Endothelial cell of umbilical vein (primary cell): Measurements from ENCODE around the gene PLXNA4.

Experiments
- EZH2 ChIP-seq: IDR thresholded peaks from 2 replicates; pipeline ENCODE4 v1.6.1; 2012; ENCODE audit warnings: borderline replicate concordance, low read depth, mild to moderate bottlenecking, moderate library complexity, low read length, inconsistent platforms; ENCODE audit not compliant: severe bottlenecking
- FOS ChIP-seq: IDR thresholded peaks from 2 replicates; pipeline ENCODE4 v1.6.1; 2011; ENCODE audit warnings: mild to moderate bottlenecking, low read length, moderate library complexity, borderline replicate concordance; ENCODE audit not compliant: insufficient read depth
- GATA2 ChIP-seq: IDR thresholded peaks from 2 replicates; pipeline ENCODE4 v1.7.0; 2011; ENCODE audit warnings: low read depth, mild to moderate bottlenecking, moderate library complexity, mixed read lengths, low read length; ENCODE audit not compliant: insufficient read length, insufficient read depth
- MYC ChIP-seq: IDR thresholded peaks from one replicate; pipeline ENCODE4 v1.6.1; 2011; ENCODE audit warnings: mild to moderate bottlenecking, low read depth, low read length
- POLR2A ChIP-seq: IDR thresholded peaks from 2 replicates; pipeline ENCODE4 v1.6.1; 2012; ENCODE audit warnings: low read depth, mild to moderate bottlenecking, control low read depth, low read length
- POLR2AphosphoS5 ChIP-seq: IDR thresholded peaks from 2 replicates; pipeline ENCODE4 v1.6.1; 2012; ENCODE audit warnings: low read depth, mild to moderate bottlenecking, control low read depth, low read length, moderate library complexity; ENCODE audit not compliant: insufficient read depth
- TF ChIP-seq, protein P1 (sequence below), 2 donors: IDR thresholded peaks; 1 replicate in 1 of 2; 2 replicates in 1 of 2; pipeline ENCODE4 v1.5.1; 2011; ENCODE audit warnings: low read length in 2 of 2, mild to moderate bottlenecking in 2 of 2, moderate library complexity in 2 of 2, control low read depth in 1 of 2, inconsistent platforms in 1 of 2, low read depth in 1 of 2; ENCODE audit not compliant: insufficient read depth in 1 of 2; ENCODE audit errors: extremely low read depth in 1 of 2

DNA sequence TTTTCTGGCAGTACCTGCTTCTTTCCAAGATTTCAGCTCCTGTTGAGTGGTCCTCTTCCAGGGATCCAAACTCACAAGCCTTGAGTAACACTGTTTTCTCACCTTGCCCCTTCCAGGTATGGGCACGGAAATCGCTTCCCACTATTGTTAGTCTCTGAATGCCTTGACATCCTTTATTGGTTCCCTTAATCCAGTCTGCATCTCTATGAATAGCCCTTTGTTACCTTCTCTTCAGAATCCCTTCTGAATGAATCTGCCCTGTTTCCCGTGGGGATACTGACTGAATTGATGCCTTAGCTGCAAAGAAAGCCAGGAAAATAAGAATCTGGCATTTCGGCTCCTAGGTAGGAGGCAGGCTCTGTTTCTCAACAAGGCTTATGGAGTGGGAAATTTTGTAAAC lies 467.7 kb downstream of the PLXNA4 start:
- no peak for TF ChIP-seq GATA2
- TF ChIP-seq, protein P1, sequence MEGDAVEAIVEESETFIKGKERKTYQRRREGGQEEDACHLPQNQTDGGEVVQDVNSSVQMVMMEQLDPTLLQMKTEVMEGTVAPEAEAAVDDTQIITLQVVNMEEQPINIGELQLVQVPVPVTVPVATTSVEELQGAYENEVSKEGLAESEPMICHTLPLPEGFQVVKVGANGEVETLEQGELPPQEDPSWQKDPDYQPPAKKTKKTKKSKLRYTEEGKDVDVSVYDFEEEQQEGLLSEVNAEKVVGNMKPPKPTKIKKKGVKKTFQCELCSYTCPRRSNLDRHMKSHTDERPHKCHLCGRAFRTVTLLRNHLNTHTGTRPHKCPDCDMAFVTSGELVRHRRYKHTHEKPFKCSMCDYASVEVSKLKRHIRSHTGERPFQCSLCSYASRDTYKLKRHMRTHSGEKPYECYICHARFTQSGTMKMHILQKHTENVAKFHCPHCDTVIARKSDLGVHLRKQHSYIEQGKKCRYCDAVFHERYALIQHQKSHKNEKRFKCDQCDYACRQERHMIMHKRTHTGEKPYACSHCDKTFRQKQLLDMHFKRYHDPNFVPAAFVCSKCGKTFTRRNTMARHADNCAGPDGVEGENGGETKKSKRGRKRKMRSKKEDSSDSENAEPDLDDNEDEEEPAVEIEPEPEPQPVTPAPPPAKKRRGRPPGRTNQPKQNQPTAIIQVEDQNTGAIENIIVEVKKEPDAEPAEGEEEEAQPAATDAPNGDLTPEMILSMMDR (IDR thresholded peaks at IDR 0.05; ENCODE audit: extremely low read depth in 1 of 2, insufficient read depth in 1 of 2, low read depth in 1 of 2, low read length in 2 of 2): no peak
- TF ChIP-seq POLR2A: no peak
- TF ChIP-seq POLR2AphosphoS5: no peak
- no peak for TF ChIP-seq MYC
- no peak for TF ChIP-seq FOS
- no peak for TF ChIP-seq EZH2
